HuH-7 (cell line): ENCODE measurements around the gene THAP3.

Experiments used
- DNase-seq: peaks from one replicate; pipeline ENCODE4 v3.0.0; 2011; ENCODE audit warnings: low spot score

Gene THAP3

GRCh38 chr1:6624710-6625583, at the start of gene THAP3:
Gene THAP3, plus strand, starts transcription at chr1:6624868. Its CDS starts 351 bp downstream, at chr1:6625219.
- peak; percentile 90 for DNase-seq

GRCh38 chr1:6577831-6578525, 46.7 kb upstream of the THAP3 start:
- no peak for DNase-seq

GRCh38 chr1:6578624-6579373, 45.9 kb upstream of the THAP3 start:
- no peak for DNase-seq

- peak; percentile 98 for DNase-seq
Measured at GRCh38 chr1:6579374-6580118, 45.1 kb upstream of the THAP3 start, which contains the start of gene ZBTB48. Gene ZBTB48, plus strand, starts transcription at chr1:6579994. Its CDS starts 616 bp downstream, at chr1:6580610.

GRCh38 chr1:6580119-6580592, 44.5 kb upstream of the THAP3 start:
- peak; percentile 30 for DNase-seq

GRCh38 chr1:6580593-6581409, 43.9 kb upstream of the THAP3 start:
- DNase-seq, result no peak

GRCh38 chr1:6581561-6582305, 42.9 kb upstream of the THAP3 start:
- DNase-seq, result no peak

GRCh38 chr1:6582370-6582769, 42.3 kb upstream of the THAP3 start:
- peak; percentile 92 for DNase-seq

GRCh38 chr1:6584126-6585080, 40.3 kb upstream of the THAP3 start:
- DNase-seq, result no peak

- DNase-seq, result no peak
Measured at GRCh38 chr1:6585081-6585722, 39.5 kb upstream of the THAP3 start.

- DNase-seq, result no peak
Measured at GRCh38 chr1:6585841-6586240, 38.8 kb upstream of the THAP3 start.

GRCh38 chr1:6586404-6586816, 38.3 kb upstream of the THAP3 start:
- DNase-seq, result no peak

- no peak for DNase-seq
Measured at GRCh38 chr1:6587261-6588005, 37.2 kb upstream of the THAP3 start.

- DNase-seq, result no peak
Measured at GRCh38 chr1:6588128-6588892, 36.4 kb upstream of the THAP3 start.

- no peak for DNase-seq
Measured at GRCh38 chr1:6588893-6589520, 35.7 kb upstream of the THAP3 start.

GRCh38 chr1:6590046-6590445, 34.6 kb upstream of the THAP3 start:
- DNase-seq, result no peak
